ENCODE measurements around the gene NACAD.

DNA sequence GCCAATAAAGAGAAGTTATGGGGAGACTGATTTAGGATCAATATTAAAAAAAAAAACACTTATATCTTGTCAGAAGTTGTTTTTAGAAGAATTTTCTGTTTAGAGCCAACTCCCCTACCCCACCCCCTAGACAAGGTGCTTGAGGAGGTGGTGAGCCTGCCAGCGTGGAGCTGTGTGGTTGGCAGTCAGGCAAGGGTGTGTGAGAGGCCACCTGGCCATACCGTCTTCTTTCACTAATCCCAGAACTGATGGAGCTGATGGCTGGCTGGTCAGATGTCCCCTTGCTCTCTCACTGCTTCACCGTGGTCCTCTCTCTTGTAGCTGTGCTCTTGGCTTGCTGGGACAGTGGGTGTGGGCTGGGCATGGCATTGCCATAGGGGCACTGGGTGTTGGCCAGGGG is 34.3 kb downstream of the NACAD start:
- no peak for TF ChIP-seq EP300 (IDR thresholded peaks at IDR 0.05)
- TF ChIP-seq, protein P1, sequence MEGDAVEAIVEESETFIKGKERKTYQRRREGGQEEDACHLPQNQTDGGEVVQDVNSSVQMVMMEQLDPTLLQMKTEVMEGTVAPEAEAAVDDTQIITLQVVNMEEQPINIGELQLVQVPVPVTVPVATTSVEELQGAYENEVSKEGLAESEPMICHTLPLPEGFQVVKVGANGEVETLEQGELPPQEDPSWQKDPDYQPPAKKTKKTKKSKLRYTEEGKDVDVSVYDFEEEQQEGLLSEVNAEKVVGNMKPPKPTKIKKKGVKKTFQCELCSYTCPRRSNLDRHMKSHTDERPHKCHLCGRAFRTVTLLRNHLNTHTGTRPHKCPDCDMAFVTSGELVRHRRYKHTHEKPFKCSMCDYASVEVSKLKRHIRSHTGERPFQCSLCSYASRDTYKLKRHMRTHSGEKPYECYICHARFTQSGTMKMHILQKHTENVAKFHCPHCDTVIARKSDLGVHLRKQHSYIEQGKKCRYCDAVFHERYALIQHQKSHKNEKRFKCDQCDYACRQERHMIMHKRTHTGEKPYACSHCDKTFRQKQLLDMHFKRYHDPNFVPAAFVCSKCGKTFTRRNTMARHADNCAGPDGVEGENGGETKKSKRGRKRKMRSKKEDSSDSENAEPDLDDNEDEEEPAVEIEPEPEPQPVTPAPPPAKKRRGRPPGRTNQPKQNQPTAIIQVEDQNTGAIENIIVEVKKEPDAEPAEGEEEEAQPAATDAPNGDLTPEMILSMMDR (IDR thresholded peaks at IDR 0.05): no peak
- no peak for TF ChIP-seq POLR2A (IDR thresholded peaks at IDR 0.05)
- TF ChIP-seq POLR2AphosphoS5 (IDR thresholded peaks at IDR 0.05): no peak
